Epithelial cell of proximal tubule (primary cell): Measurements from ENCODE around the gene DCAF4. TPM values are rescaled to one million over a fixed set of nuclear protein-coding genes. Genes with fewer than 3 reads are reported as not detected.

Source experiments
- DNase-seq: peaks from one replicate; pipeline ENCODE4 v3.0.0-alpha.2; 2011; ENCODE audit warnings: low read depth
- H3K4me3 ChIP-seq: 2 replicates; pipeline ENCODE4 v1.5.1; 2011; ENCODE audit warnings: low read depth, mild to moderate bottlenecking, low read length
- CTCF ChIP-seq: conservative IDR thresholded peaks from 2 replicates; pipeline ENCODE4 v1.5.1; 2012; ENCODE audit warnings: low read depth, mild to moderate bottlenecking, low read length
- total RNA-seq: library from RNA; depleted of rRNA; stranded (reverse); fragments of >200 nt; gene quantifications from 2 replicates; pipeline ENCODE4 v1.2.3, GENCODE V29; 2015

The DCAF4 gene
- total RNA-seq, 1 donor from 2014 or later, result 30.9 TPM

- DNase-seq, result no peak
- H3K4me3 ChIP-seq, result no peak overlapping the region
- no peak for TF ChIP-seq CTCF
Observed at GRCh38 chr14:72970058-72970630, 43.9 kb downstream of the DCAF4 start.

DNA sequence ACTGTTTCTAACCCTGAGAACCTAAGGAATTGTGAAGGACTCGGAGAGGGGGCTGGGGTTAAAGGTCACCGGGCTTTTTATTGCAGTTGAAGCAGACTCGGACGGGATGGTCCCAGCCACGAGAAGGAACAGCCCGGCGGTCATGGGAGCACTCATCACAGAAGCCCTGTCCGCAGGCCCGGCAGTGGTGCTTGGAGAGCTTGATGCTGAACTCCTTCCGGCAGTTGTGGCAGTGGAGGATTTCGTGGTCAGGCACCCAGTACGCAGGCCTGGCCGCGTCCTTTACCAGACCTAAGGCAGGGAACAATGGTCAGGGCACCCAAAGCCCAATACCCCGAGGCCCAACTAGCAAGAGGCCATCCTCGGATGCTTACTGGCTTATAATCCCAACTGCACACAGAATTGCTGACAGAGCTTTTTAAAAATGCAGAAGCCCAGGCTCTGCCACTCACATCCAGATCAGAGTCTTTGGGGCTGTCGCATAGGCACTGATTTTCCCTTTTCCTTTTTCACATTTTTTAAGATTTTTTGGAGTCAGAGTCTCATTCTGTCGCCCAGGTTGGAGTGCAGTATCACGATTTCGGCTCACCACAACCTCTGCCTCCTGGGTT, 44.7 kb downstream of the DCAF4 start:
- no peak for TF ChIP-seq CTCF
- DNase-seq, result no peak
- no peak overlapping the region for H3K4me3 ChIP-seq

- DNase-seq, result no peak
- no peak overlapping the region for H3K4me3 ChIP-seq
- no peak for TF ChIP-seq CTCF
Observed at GRCh38 chr14:72974661-72975060, 48.4 kb downstream of the DCAF4 start.

DNA sequence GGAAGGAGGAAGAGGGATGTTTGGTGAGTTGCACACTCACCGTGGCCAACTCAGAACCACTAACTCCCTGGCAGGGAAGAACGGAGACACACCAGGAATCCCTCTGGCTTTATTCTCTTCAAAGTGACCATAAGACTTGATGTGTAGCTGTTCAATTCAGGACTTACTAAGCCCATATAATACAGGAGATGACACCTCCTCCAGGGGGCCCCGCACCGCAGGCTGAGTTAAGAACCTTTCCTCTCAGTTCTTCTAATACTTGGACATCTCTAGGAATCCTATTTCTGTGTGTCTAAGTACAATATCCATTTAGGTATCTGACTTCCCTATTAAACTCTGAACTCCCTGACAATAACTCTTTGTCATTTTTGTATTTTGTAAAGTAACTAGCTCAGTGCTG, 49.5 kb downstream of the DCAF4 start:
- peak; percentile 29 for TF ChIP-seq CTCF
- DNase-seq, result no peak
- no peak overlapping the region for H3K4me3 ChIP-seq

GRCh38 chr14:72978856-72979255, 52.6 kb downstream of the DCAF4 start:
- H3K4me3 ChIP-seq, result no peak overlapping the region
- no peak for DNase-seq
- no peak for TF ChIP-seq CTCF

- TF ChIP-seq CTCF, result no peak
- no peak overlapping the region for H3K4me3 ChIP-seq
- no peak for DNase-seq
Observed at GRCh38 chr14:72980863-72981262, 54.6 kb downstream of the DCAF4 start.

DNA sequence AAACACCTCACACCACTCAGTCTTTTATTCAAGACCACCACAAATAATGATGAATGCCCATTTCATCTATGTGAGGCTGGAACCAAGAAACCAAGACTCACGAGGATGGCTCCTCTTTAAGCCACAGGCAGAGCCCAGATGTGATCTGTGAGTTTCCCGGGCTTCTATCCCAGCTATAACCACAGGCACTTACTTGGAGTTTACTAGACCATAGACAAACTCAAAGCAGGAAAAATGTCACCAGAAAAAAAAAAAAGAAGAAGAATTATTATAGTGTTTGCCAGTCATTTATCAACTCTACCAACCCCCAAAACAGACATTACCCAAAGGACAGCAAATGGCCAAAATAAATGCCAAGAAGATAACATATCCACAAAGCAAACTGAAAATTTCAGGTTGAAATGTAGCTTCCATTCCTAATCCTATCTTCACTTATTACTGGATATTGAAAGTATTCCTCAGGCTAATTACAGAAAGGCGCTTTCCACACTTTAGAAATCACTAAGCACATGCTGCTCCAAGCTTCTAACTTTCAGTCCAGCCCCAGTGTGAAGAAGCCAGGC, 56.0 kb downstream of the DCAF4 start:
- DNase-seq, result no peak
- no peak for TF ChIP-seq CTCF
- no peak overlapping the region for H3K4me3 ChIP-seq
